GM18951 (cell line): Measurements from ENCODE around the gene AGBL4.

Experiments used
- POLR2A ChIP-seq: IDR thresholded peaks from 4 replicates; pipeline ENCODE4 v1.6.1; 2011; ENCODE audit warnings: mild to moderate bottlenecking; ENCODE audit not compliant: insufficient read length, insufficient read depth; ENCODE audit errors: extremely low read depth
- in situ Hi-C: fragments of 300-500 bp; cut with MboI; formaldehyde crosslinking; loops from one replicate; pipeline ENCODE4 v1.12.0; 2022; ENCODE audit warnings: low sequenced_read_pairs, mixed read lengths, inconsistent platforms; ENCODE audit not compliant: unreplicated experiment

AGBL4 gene

DNA sequence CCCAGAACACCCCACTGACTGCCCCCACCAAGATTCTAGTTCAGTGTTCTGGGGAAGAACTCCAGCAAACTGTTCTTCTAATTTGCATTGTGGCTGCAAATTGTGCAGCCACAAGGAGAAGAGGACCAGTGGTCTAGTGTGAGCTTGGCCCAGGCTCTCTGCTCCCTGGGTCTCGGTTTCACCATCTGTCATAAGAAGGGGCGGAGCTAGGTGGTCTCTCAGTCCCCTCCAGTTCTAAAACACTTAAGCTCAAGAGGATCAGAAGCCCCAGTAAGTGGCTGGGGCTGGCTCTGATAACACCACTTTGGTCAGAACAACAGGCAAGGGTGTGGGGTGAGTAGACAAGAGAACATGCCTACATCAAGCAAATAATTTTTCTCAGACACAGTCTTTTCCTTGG lies 1346.9 kb downstream of the AGBL4 start:
- in situ Hi-C loops = no loop called here
- no peak for TF ChIP-seq POLR2A

DNA sequence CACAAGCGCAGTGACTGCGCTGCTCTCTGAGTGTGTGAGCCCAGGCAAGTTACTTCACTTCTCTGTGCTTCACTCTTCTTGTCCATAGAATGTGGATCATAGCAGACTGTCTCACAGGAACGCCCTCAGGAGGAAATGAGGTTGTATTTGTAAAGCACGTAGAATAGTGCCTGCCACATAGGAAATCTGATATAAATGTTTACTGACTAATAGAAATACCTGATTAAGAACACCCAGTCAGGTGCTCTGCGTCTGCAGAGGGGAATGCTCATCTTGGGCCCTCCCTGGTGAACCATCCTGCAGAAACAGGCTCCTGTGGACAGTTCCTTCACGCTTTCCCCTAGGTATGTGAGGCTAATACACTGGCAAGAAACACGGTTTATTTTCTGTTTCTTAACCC lies 1347.4 kb downstream of the AGBL4 start:
- in situ Hi-C loops = no loop called here
- TF ChIP-seq POLR2A = no peak

- in situ Hi-C loops = no loop called here
- TF ChIP-seq POLR2A = no peak
Observed at GRCh38 chr1:48675251-48675650, 1348.5 kb downstream of the AGBL4 start.

GRCh38 chr1:48674641-48675040 lies 1349.1 kb downstream of the AGBL4 start:
- in situ Hi-C loops = no loop called here
- TF ChIP-seq POLR2A = no peak

DNA sequence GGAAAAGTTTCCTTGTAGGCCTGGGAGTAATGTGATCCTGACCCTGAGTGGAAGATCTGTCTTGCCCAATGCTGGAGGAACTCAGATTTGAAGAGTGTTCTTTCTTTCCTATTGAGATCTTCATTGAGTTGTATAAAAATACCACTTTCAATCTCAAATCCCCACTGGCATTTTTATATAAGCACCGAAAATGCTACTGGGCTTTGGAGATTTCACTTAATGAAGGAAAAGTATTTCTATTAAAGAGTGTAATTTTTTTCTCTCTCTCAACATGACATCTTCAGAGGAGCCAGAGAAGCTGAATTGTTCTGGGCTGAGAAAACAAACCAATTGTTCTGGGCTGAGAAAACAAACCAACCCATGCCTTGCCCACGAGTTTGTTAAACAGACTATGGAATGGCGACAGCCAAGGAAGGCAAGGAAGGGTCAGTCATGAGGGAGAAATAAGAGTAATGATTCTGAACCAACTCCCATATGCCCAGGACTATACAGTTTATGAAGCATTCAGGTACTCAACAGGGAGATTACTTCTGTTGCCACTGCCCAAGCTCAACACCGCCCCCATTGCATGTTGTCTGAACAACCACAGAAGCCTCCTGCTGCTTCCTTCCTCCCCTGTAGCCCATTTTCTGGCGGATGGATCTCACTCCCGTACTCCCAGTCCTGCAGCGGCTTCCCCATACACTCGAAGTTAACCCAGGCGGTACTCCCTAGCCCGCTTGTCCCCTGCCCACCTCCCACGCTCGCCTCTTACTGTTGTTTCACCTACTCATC lies 1350.2 kb downstream of the AGBL4 start:
- in situ Hi-C loops = no loop called here
- no peak for TF ChIP-seq POLR2A

DNA sequence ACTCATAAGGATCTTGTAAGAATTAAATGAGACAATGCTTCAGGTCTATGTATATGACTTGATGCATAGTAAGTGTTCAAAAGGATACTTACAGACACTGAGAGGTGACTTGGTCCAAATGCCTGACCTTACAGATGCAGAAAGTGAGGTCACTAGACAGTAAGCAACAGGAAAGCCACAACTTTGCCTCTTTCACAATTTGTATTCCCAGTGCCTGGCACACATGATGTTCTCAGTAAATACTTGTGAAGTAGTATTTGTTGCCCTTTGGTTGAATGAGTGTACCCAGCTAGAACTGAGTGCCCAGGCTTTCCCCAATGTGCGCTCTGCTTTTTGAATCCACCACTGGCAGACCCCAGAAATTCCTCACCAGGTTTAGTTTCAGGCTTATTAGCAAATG lies 1352.2 kb downstream of the AGBL4 start:
- TF ChIP-seq POLR2A = no peak
- in situ Hi-C loops = no loop called here

DNA sequence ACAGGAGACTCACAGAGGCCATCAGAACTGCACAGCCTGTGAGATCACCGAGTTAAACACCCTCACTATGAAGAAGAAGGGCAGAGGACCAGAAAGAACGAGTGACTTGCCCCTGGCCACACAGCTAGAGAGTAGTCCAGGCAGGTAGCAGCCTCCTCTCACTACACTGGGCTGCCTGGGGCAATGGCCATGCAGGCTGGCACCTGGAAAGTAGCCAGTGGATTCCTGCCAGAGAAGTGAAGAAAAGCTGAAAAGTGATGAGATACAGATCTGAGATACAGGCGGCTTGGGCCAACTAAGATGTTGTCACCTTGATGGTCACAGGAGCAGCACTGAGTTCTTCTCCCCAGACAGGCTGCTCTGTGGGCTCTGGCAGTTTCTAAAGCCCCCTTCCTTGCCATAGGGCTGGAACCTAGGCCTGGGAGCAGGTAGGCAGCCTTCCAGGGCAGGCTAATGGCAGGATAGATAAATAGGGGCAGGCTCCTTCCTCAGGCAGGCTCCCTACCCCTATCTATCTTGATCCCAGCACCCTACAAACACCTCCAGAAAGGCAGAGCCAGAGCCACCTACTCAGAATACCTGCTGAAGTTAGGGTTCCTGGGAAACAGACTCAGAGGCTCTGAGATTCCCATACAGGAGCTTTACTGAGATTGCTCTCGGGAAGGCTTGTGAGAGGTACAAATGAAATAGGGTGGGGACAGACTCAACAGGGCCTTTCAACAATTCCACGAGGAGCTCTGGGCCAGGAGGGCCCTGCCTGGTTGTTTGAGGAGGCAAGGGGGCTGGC lies 1353.3 kb downstream of the AGBL4 start:
- in situ Hi-C loops = no loop called here

DNA sequence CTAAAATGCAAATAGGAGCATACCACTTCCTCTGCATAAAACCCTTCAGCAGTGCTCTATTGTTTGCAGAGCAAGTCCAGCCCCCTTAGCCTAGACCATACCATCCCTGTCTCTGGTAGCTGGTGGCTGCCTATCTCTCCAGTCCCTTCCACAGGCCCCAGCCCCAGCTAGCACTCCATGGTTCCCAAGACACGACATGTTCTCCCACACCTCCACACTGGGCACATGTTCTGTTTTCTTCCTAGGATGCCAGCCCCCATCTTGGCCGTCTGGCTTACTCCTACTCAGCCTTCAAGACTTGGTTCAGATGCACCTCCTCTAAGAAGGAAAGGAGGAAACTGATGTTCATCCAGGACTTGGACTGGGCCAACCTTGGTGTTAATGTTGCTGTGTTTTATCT lies 1355.4 kb downstream of the AGBL4 start:
- in situ Hi-C loops = no loop called here
- TF ChIP-seq POLR2A = no peak

More for the DNA sequence above, 1353.3 kb downstream of the AGBL4 start:
- no peak for TF ChIP-seq POLR2A

- TF ChIP-seq POLR2A = no peak
- in situ Hi-C loops = no loop called here
Observed at GRCh38 chr1:48667782-48668181, 1356.0 kb downstream of the AGBL4 start.

GRCh38 chr1:48665708-48666407 lies 1357.9 kb downstream of the AGBL4 start:
- in situ Hi-C loops = no loop called here
- no peak for TF ChIP-seq POLR2A

DNA sequence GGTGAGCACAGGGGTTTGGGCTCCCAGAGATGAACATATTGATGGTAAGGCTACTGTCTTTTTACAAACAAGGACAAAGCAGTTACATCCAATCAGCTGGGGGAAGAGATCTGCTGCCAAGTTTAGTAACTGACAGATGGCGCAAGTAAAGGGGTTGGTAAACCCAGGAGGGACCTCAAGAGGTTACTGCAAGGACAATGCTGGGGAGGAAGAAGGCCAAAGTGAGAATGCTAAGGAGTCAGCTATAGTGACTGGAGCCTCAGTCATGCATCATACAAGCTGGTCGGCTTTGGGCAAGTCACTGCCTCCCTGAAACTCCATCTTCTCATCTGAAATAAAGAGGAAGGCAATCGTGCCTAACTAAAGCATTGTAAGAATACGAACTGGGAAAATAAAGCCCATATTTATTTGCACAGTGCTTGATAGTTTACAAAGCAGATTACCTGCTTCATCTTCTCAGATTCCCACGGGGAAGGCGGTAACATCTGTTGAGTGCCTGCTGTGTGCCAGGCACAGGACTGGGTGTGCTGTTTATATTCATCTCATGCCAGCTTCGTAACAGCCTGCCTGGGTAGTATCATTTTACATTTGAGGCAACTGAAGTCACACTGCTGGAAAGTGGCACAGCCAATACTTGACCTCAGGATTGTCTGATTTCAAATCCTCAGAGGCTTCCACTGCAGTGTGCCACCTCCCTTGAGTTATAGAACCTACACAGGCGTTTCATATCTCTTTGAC lies 1361.9 kb downstream of the AGBL4 start:
- TF ChIP-seq POLR2A = no peak
- in situ Hi-C loops = no loop called here

GRCh38 chr1:48659801-48660200 lies 1364.0 kb downstream of the AGBL4 start:
- TF ChIP-seq POLR2A = no peak
- in situ Hi-C loops = no loop called here

GRCh38 chr1:48657413-48657812 lies 1366.3 kb downstream of the AGBL4 start:
- no peak for TF ChIP-seq POLR2A
- in situ Hi-C loops = no loop called here
